Neural crest cell (in vitro differentiated cells): ENCODE data around the gene AGPAT3. TPM values are rescaled to one million over a fixed set of nuclear protein-coding genes. Genes with fewer than 3 reads are reported as not detected.
A peak's percentile ranks its signal among the peaks of the same experiment; 100 is the strongest.

Source experiments
- DNase-seq: peaks from one replicate; pipeline ENCODE4 v3.0.0; 2021; ENCODE audit warnings: low read depth, mixed read lengths, low spot score
- H3K27ac Mint-ChIP-seq: one replicate; pipeline ENCODE4 v1.8.0; 2021; ENCODE audit warnings: mild to moderate bottlenecking, mixed read lengths; ENCODE audit not compliant: unreplicated experiment
- H3K27me3 Mint-ChIP-seq: 2 replicates; pipeline ENCODE4 v1.8.0; 2021; ENCODE audit warnings: low read depth, mild to moderate bottlenecking, mixed read lengths
- H3K36me3 Mint-ChIP-seq: 2 replicates; pipeline ENCODE4 v1.8.0; 2021; ENCODE audit warnings: low read depth, mild to moderate bottlenecking, mixed read lengths
- H3K4me1 Mint-ChIP-seq: 2 replicates; pipeline ENCODE4 v1.8.0; 2021; ENCODE audit warnings: mixed read lengths
- H3K4me3 Mint-ChIP-seq: one replicate; pipeline ENCODE4 v1.8.0; 2021; ENCODE audit warnings: mild to moderate bottlenecking, mixed read lengths
- H3K9me3 Mint-ChIP-seq: 2 replicates; pipeline ENCODE4 v1.8.0; 2021; ENCODE audit warnings: mixed read lengths
- total RNA-seq: library from RNA; stranded (reverse); gene quantifications from 2 replicates; pipeline ENCODE4 v1.2.1, GENCODE V29; 2021
- TF ChIP-seq, protein P1 (sequence below): fragments of 200-600 bp; sonication (generic); conservative IDR thresholded peaks from 2 replicates; pipeline ENCODE4 v1.5.0; 2021; ENCODE audit warnings: antibody characterized with exemption, mild to moderate bottlenecking

The AGPAT3 gene
- total RNA-seq, 1 donor from 2014 or later, result 37.3 TPM

DNA sequence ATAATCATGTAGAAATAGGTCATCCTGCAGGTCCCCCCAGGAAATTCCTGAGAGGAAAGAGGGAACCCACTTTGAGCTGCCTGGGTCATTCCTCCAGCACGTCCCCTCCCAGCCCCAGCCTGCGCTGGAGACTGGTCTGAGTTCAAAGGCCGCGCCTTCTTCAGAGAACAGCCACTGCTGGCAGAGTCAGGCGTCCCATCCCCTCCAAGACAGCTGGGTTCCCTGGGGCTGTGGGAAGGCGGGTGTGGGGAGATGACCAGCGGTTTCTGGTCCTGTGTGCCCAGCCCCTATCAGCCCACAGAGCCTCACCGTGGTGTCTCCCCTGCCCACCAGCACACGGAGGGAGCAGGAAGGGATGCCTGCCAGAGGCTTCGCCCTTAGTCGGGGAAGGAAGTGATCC, 129.1 kb downstream of the AGPAT3 start:
- H3K4me1 Mint-ChIP-seq, result no peaks in the 10 kb centered on the region
- TF ChIP-seq, protein P1, sequence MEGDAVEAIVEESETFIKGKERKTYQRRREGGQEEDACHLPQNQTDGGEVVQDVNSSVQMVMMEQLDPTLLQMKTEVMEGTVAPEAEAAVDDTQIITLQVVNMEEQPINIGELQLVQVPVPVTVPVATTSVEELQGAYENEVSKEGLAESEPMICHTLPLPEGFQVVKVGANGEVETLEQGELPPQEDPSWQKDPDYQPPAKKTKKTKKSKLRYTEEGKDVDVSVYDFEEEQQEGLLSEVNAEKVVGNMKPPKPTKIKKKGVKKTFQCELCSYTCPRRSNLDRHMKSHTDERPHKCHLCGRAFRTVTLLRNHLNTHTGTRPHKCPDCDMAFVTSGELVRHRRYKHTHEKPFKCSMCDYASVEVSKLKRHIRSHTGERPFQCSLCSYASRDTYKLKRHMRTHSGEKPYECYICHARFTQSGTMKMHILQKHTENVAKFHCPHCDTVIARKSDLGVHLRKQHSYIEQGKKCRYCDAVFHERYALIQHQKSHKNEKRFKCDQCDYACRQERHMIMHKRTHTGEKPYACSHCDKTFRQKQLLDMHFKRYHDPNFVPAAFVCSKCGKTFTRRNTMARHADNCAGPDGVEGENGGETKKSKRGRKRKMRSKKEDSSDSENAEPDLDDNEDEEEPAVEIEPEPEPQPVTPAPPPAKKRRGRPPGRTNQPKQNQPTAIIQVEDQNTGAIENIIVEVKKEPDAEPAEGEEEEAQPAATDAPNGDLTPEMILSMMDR, result no peak
- DNase-seq, result no peak
- H3K27me3 Mint-ChIP-seq, result no peaks in the 10 kb centered on the region
- no peak overlapping the region for H3K4me3 Mint-ChIP-seq
- peak overlapping the region; percentile 8 for H3K27ac Mint-ChIP-seq
- no peaks in the 10 kb centered on the region for H3K36me3 Mint-ChIP-seq
- H3K9me3 Mint-ChIP-seq, result no peaks in the 10 kb centered on the region

DNA sequence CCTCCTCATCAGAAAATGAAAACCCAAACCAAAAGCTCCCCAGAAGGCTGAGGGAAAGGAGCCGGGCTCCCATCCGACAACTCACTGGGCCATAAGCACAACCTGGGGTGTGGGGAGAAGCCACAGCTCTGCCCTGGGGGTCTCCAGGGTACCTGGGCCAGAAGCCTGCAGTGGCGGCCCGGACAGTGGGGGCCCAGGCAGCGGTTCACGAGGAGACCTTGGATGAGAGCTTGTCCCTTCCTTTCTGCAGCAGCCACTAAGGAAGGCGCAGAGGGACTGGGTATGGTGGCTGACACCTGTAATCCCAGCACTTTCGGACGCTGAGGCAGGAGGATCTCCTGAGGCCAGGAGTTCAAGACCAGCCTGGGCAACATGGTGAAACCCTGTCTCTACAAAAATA, 129.6 kb downstream of the AGPAT3 start:
- TF ChIP-seq, protein P1, result no peak
- no peak overlapping the region for H3K4me3 Mint-ChIP-seq
- no peaks in the 10 kb centered on the region for H3K27me3 Mint-ChIP-seq
- no peaks in the 10 kb centered on the region for H3K36me3 Mint-ChIP-seq
- no peak overlapping the region for H3K27ac Mint-ChIP-seq
- DNase-seq, result no peak
- H3K9me3 Mint-ChIP-seq, result no peaks in the 10 kb centered on the region
- H3K4me1 Mint-ChIP-seq, result no peaks in the 10 kb centered on the region

DNA sequence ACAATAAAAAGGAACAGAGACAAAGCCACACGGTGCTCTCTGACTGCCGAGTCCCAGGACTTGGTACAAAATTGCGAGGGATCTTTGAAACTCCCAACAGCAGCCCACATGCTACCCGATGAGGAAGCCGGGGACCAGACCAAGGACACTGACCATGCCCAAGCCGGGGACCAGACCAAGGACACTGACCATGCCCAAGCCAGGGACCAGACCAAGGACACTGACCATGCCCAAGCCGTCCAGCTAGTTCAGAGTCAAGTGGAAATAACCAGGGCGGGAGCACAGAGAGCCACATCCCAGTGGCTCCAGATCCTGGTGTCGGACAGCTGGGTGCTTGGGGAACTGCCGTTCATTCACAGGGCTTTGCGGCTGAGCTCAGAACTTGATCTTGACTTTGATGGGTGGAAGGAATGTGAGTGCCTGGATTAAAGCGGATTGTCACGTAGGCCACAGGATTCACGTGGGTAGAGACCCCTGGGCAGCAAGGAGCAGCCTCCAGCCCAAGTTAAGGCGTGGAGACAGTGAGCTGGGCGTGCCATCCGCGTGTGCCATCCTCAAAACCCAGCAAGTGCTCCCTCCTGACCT, 130.6 kb downstream of the AGPAT3 start:
- TF ChIP-seq, protein P1, result no peak
- H3K27me3 Mint-ChIP-seq, result no peaks in the 10 kb centered on the region
- H3K36me3 Mint-ChIP-seq, result no peaks in the 10 kb centered on the region
- H3K27ac Mint-ChIP-seq, result no peak overlapping the region
- H3K4me1 Mint-ChIP-seq, result no peaks in the 10 kb centered on the region
- H3K9me3 Mint-ChIP-seq, result no peaks in the 10 kb centered on the region
- H3K4me3 Mint-ChIP-seq, result no peak overlapping the region
- DNase-seq, result no peak

DNA sequence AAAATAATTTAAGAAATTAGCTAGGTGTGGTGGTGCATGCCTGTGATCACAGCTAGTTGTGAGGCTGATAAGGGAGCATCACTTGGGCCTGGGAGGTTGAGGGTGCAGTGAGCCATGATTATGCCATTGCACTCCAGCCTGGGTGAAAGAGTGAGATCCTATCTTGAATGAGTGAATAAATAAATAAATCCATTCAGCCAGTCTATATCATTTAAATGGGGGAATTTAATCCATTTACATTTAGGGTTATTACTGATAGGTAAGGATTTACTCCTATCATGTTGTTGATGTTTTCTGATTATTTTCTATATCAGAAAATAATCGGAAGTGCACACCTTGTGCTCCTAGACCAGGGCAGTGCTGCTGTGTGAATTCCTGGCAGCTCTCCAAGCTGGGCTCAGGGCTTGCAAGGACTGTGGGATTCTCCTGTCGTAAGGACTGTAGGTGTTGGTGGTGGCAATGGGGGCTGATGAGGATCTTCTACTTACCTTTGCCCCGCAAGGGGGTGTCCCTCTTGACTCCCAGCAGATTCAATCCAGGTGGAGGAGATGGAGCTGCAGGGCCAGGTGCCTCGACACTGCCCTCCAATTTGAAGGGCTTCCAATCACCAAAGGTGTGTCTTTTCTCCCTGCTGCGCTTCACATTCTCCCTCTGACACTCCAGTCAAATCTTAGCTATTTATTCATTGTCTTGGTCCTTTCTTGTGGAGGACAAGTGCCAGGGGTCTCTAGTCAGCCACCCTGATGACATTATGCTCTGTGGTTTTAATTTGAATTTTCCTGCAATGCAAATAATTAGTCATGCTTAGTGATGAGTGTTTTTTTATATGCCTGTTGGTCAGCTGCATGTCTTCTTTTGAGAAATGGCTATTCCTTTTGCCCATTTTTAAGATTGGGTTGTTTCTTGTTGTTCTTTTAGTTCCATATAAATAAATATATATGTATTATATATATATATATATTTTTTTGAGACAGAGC, 133.0 kb downstream of the AGPAT3 start:
- Mint-ChIP-seq H3K27ac (no peak overlapping the region), H3K36me3 (no peaks in the 10 kb centered on the region), H3K9me3 (no peaks in the 10 kb centered on the region), H3K4me1 (no peaks in the 10 kb centered on the region), H3K4me3 (no peak overlapping the region), H3K27me3 (no peaks in the 10 kb centered on the region)
- no peak for DNase-seq
- TF ChIP-seq, protein P1, result no peak

DNA sequence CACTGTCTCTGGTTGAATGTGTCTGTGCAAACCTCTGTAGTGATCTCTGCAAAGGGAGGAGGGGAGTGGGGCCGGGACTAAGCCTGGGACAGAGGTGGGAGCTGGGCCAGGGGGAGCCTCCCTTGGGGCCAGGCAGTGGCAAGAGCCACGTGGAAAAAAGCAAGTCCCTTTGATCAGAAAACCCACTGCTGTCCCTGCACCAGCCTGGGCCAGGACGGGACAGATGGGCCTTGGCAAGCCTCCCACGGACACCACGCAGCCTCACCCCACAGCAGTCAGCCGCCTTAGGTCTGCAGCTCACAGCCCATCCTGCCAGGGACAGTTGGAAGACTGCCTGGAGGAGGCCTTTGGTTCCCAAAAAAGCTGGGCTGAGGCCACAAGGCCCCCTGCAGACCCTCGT, 135.3 kb downstream of the AGPAT3 start:
- no peaks in the 10 kb centered on the region for H3K36me3 Mint-ChIP-seq
- H3K9me3 Mint-ChIP-seq, result no peaks in the 10 kb centered on the region
- H3K4me3 Mint-ChIP-seq, result no peak overlapping the region

More for the DNA sequence above, 135.3 kb downstream of the AGPAT3 start:
- TF ChIP-seq, protein P1, result no peak
- Mint-ChIP-seq H3K27ac (no peak overlapping the region), H3K4me1 (no peaks in the 10 kb centered on the region), H3K27me3 (no peaks in the 10 kb centered on the region)
- DNase-seq, result no peak
